Measurements from ENCODE around the gene NEDD4L.
A peak's percentile ranks its signal among the peaks of the same experiment; 100 is the strongest.

Gene NEDD4L

DNA sequence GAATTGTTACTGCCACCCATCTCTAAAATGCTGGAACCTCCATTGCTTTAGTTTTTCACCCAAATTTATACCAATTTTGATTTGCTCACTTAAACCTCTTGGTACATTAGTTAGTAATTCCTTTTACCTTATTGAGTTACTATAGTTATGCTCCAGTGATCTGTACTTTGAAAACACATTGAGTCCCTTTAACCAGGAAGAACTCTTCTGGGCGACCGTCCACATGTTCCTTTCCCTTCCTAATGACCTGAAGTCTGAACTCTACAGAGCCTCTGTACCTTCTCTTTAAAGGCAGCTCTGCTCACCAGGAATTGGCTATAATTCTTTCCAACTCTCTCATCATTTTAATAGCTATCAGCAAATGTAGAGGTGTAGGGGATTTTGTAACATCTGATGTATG lies 290.0 kb downstream of the NEDD4L start:
- DNase-seq, result no peak

GRCh38 chr18:58335223-58335622 lies 291.2 kb downstream of the NEDD4L start:
- no peak for DNase-seq

DNA sequence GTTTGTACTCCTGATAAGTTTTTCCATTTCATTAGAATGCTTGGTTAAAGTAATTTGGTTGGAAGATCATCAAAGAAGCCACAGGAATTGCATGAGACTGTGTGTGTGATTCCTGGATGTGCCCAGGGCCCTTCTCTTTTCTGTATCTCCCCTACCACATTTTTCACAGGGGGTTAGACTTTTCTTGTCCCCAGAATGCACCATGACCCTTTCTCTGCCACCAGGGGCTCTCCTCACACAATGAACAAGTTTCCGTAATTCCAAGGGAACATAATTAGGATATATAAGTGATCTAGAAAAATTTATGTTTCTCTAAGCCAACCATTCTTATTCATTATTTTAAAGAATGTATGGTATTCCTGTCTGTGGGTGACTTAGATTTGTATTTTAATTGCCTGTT lies 291.8 kb downstream of the NEDD4L start:
- DNase-seq, result no peak

GRCh38 chr18:58336605-58337004 lies 292.6 kb downstream of the NEDD4L start:
- DNase-seq, result no peak

DNA sequence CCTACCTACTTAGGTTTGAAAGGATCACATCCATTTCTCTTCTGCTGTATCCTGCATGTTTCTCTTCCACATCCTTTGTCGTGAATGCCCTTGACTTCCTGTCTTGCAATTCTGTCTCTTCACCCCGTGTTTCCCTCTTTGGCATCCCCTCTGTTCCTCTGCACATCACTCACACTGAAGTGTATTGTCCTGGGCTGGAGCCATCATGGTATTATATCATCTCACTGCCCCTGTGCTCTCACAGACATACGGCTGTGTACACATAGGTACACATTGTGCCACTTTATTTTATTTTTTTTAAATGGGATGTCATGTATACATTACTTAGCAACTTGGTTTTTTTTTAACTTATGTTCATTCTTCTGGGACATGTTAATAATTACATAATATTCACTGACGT lies 293.3 kb downstream of the NEDD4L start:
- no peak for DNase-seq

GRCh38 chr18:58337686-58338085 lies 293.7 kb downstream of the NEDD4L start:
- DNase-seq, result no peak

DNA sequence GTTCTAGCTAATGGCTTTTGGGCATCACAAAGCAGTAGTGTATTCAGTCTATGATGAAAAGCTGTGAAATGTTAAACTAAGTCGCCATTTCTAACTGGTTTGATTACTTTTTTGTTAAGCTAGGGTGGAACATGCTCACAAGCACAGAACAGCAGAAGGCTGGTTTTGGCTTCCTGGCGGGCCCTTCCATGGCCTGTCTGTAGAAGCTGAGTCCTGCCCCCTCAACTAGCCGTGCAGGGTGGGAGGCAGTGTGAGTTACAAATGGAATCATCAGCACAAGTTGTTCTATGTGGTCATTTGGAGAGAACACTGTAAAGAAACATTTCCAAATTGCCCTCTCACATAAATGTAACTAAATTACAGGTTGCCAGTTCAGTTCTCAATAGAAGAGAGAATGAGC lies 294.1 kb downstream of the NEDD4L start:
- no peak for DNase-seq

DNA sequence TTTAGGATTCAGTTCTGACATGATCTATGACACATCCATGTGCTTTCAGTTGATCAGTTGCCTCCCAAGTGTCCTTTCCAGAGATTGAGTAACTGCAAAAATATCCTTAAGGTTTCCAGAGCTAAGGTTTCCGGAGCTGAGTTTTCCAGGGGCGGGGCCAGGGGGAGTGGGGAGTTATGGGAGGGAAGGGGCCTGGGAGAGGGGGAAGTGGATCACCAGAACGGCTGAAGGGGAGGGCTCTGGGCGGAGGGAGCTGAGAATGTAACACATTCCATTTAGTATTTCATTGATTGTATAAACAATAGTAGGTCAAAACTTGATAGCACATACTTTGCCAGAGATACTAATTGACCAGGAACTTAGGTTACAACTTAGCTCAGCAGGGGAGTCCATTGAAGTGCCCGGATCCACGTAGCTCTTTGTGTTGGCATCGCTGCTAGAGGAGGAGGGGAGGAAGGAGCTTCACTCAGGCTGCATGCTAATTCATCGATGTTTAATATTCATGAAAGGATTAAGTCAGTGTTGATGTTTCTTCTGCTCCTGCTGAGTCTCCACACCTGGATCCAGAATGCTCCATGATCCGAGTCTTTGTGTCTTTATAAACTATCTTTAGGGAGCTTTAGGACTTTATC lies 295.1 kb downstream of the NEDD4L start:
- no peak for DNase-seq

DNA sequence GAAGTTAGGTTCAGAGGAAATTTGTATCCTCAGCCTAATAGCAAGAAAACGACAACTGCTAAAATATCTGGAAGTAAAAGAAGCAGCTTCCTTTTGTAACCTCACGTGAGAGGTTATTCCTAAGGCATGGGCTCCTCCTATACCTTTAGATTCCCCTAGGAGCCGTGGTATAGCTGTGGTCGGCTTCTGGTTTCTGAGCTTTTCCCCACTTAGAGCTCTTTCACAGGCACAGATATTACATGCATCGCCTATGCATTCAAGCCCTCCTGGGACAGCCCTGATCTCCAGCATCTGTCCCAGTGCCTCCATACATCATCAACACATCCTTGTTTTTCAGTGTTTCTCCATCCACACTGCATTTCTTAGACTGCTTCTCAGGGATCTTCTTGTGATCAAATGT lies 295.9 kb downstream of the NEDD4L start:
- DNase-seq, result no peak

- DNase-seq, result no peak
These were observed 297.9 kb downstream of the NEDD4L start for GRCh38 chr18:58341916-58342315.

DNA sequence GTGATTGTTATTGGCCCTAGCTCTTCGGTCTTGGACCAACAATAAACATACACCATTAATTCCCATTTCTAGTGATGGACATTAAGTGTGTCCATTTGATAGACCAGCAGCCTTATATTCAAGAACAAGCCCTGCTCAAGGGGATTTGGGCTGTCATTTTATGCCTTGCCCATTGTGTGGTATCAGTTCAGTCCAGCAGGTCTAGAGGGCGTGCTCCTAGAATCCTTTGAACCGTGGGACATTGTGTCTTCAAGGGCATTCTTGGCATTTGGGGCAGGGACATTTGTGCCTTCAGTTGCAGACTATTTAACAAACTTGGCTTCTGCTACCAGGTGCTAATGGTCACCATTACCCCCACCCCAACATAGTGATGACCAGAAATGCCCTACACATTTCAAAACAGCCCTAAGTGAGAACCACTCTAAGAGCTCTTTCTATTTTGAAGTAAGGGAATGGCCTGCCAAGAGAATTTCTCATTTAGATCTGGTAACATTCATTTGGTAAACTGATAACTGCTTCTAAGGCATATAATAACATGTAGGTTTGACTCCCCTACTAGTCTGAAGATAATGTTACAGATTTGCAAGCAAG lies 300.1 kb downstream of the NEDD4L start:
- no peak for DNase-seq

- no peak for DNase-seq
These were observed 300.9 kb downstream of the NEDD4L start for GRCh38 chr18:58344861-58345463.

GRCh38 chr18:58345875-58346274 lies 301.8 kb downstream of the NEDD4L start:
- DNase-seq, result no peak

- no peak for DNase-seq
These were observed 303.1 kb downstream of the NEDD4L start for GRCh38 chr18:58347135-58347534.

- DNase-seq, result peak; percentile 8 to 12
These were observed 304.5 kb downstream of the NEDD4L start for GRCh38 chr18:58348517-58348916.

GRCh38 chr18:58348951-58349350 lies 304.9 kb downstream of the NEDD4L start:
- no peak for DNase-seq

DNA sequence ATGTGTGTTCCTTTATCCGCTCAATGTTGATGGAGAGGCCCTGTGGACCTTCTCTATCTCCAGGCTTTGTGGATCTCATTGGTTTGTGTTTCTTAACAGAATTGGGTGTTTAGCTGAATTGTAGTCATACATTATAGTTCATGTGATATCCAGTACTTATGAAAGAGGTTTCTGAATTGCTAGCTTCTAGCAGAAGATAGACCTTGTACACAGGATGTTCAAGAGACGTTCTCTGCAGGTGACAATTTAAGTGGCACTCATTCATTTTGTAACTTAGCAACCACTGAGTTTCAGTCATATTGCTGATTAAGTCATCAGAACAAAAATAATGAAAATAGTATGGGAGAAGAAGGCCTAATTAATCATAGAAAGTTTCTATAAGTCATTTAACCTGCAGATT lies 305.6 kb downstream of the NEDD4L start:
- no peak for DNase-seq

DNA sequence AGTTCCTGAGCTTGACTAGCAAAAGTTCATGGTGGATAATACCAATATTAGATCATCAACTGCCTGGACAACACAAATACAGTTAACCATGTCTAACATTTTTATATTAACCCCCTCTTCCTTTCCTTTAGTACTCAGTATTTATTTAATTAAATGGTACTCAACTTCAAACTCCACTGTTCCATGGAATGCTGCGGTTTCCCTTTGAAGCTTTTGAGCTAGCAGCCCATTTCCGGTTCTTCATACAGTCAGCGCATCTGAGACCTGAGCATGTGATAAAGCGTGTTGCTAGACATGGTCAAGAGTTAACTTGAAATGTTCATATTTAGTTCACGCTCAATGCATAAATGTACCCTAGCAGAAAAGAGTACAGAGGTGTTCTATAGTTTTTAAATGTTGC lies 306.5 kb downstream of the NEDD4L start:
- DNase-seq, result no peak

DNA sequence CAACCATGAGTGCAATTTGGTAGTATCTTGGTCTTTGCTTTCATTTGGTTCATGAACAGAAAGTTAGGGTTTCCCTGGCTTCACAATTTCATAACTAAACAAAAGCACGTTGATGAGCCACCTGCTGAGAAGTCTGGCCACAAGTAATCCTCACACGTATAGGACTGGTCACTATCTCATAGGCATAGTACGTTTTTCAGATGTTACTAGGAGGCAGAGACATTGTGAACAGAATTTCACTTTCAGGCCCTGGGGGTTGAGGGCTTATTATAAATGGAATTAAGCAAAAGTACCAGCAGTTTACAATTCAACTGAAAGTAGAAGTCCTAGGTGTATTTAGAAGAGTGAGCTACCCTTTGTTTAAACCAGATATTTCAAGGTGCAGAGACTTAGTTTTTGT lies 307.8 kb downstream of the NEDD4L start:
- DNase-seq, result no peak

DNA sequence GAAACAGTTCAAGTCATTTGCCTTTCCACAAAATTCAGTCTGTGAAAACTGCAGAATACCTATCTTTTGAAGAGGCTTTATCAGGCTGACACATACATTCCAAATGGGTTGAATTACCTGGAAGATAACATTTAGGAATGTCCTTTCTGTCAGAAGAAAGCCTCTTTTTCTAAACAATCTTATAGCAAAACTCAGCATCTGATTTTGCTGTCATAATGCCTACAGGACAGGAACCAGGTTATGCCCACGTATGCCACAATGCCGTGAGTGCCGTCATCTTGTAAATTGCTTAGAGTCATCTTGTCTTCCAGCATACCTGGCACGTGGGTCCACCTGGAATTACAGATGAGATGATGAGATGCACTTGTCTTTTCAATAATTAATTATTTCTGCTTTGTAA lies 309.6 kb downstream of the NEDD4L start:
- no peak for DNase-seq

DNA sequence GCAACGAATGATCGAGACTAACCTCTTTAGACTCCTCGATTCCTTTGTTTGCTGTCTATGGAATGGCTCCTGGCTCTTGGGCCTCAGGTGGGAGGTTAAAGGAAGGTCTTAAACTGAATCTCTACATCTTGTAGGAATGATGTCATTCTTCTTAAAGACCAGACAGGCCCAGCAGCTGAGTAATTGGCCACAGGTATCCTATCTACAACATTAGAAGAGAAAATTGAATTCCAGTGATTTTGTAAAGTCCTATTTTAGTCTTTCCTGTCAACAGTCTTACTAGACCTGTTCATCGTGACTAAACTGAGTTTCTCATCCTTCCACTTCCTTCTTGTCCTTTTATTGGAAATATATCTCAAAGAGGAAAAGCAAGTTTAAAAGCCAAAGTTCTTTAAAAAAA lies 310.0 kb downstream of the NEDD4L start:
- no peak for DNase-seq

DNA sequence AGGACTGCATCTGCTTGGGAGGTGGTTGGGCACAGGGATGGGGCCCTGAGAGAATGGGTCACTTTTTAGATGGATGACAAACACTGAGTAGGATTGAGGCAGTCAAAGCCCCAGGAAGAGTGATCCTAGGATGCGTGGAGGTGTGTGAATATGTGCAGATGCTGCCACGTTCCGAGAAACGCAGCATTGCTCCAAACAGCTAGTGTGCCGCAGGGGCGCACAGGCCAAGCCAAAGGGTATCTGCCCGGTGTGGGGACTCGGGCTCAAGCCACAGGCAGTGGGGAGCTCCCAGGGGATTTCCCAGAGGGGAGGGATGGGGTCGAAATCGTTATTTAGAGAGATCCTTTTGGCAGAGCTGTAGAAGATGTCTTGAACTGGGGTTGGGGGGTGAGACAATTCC lies 310.8 kb downstream of the NEDD4L start:
- DNase-seq, result no peak

GRCh38 chr18:58355243-58355642 lies 311.2 kb downstream of the NEDD4L start:
- no peak for DNase-seq

DNA sequence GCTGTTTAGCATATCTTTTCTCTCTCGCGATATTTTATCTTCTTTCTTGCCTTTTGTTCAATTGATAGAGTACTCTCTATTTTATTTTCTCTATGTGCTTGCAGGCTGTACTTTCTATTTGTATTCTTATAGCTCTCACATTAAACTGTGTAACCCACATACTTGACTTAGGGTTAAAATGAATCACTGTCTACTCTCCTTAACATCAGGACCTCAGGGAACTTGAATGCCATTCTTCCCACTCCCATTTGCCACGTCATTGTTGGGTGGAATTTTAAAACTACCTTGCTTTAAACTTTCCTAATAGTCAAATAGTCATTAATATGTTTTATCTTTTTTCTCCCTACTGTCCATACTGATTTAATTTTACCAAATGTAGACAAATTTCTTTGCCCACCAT lies 315.2 kb downstream of the NEDD4L start:
- no peak for DNase-seq

DNA sequence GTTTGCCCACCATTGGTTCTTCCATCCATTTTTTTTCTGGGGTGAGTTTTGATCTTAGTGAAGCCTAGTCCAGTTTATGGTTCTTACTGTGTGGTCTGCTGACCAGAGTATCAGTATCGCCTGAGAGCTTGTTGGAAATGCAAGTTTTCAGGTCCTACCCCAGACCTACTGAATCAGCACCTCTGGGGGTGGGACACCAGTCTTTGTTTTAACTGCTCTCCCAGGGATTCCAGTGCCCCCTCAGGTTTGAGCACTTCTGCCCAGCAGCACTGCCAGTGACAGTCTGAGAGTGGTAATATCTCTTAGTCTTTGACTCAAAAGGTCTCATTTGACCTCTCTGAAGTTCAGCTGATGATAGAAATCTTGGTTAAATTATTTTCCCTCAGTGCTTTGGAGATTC lies 315.6 kb downstream of the NEDD4L start:
- no peak for DNase-seq
